ENCODE data around the gene VPS35L. TPM values are rescaled to one million over a fixed set of nuclear protein-coding genes. Genes with fewer than 3 reads are reported as not detected.

Gene VPS35L
- total and polyA plus RNA-seq, 2 of the 13 experiments (the other 11 are each of a cell fraction or from before 2014, with no cell fraction given), result 1.4 to 1.6 TPM

DNA sequence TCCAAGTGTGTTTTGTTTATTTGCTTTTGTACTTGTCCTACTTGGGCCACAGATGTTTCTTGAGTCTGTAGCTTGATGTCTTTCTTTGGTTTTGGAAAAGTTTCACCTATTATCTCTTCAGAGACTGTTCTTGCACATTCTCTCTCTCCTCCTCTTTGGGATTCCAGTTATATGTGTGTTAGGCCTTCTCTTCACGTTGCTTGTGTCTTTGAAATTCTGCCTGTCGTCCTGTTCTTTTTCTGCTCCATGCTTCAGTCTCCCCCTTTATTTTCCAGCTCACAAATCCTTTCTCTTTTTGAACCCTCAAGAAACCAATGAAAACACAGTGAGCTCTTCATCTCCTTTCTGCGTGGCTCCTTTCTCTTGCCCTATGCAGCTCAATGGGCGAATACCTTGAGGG lies 7.9 kb downstream of the VPS35L start:
- Histone ChIP-seq H3K9me3 (ENCODE audit: low read length) (peaks cover 9% of the 10 kb centered on the region), H3K27me3 (ENCODE audit: control insufficient read depth in 1 of 2, insufficient read depth in 2 of 2, low read length in 2 of 2) (no peaks in the 10 kb centered on the region), H3K36me3 (replicated peaks in 1 of 2; ENCODE audit: control insufficient read depth in 1 of 2, insufficient read depth in 2 of 2, low read length in 2 of 2) (no peaks in the 10 kb centered on the region), H3K9ac (ENCODE audit: insufficient read depth, low read depth, low read length) (no peak overlapping the region), H3K4me3 (replicated peaks in 1 of 3; ENCODE audit: insufficient read depth in 1 of 3, low read depth in 2 of 3, low read length in 3 of 3) (no peak overlapping the region), H2AFZ (ENCODE audit: low read length) (no peak overlapping the region), H3K79me2 (ENCODE audit: insufficient read depth, low read length) (no peaks in the 10 kb centered on the region), H3K4me1 (ENCODE audit: insufficient read depth, low read length) (no peaks in the 10 kb centered on the region), H3K4me2 (ENCODE audit: low read depth, low read length) (no peak overlapping the region), H3K27ac (ENCODE audit: extremely low read length, insufficient read depth, low read length) (no peak overlapping the region), H4K20me1 (ENCODE audit: insufficient read depth, low read length) (no peaks in the 10 kb centered on the region)
- in situ Hi-C loops (cut with HindIII; ENCODE audit: extremely low pct_ligation_motif_present, low pct_unique_long_range_greater_than_20kb), result no loop called here
- no TSS peak for BruUV-seq (replicated peaks)
- intact Hi-C loops (cut with micrococcal nuclease; ENCODE audit: unreplicated experiment), result no loop called here
- ChIA-PET POLR2A (no interaction called here), CTCF (ENCODE audit: low intra/inter-chr PET ratio, low total read pairs) (no interaction called here)
- TF ChIP-seq, protein P1, sequence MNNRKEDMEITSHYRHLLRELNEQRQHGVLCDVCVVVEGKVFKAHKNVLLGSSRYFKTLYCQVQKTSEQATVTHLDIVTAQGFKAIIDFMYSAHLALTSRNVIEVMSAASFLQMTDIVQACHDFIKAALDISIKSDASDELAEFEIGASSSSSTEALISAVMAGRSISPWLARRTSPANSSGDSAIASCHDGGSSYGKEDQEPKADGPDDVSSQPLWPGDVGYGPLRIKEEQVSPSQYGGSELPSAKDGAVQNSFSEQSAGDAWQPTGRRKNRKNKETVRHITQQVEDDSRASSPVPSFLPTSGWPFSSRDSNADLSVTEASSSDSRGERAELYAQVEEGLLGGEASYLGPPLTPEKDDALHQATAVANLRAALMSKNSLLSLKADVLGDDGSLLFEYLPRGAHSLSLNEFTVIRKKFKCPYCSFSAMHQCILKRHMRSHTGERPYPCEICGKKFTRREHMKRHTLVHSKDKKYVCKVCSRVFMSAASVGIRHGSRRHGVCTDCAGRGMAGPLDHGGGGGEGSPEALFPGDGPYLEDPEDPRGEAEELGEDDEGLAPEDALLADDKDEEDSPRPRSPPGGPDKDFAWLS (CRISPR knock-in tag; IDR thresholded peaks at IDR 0.05; ENCODE audit: borderline replicate concordance), result no peak
- TF ChIP-seq, protein P2, sequence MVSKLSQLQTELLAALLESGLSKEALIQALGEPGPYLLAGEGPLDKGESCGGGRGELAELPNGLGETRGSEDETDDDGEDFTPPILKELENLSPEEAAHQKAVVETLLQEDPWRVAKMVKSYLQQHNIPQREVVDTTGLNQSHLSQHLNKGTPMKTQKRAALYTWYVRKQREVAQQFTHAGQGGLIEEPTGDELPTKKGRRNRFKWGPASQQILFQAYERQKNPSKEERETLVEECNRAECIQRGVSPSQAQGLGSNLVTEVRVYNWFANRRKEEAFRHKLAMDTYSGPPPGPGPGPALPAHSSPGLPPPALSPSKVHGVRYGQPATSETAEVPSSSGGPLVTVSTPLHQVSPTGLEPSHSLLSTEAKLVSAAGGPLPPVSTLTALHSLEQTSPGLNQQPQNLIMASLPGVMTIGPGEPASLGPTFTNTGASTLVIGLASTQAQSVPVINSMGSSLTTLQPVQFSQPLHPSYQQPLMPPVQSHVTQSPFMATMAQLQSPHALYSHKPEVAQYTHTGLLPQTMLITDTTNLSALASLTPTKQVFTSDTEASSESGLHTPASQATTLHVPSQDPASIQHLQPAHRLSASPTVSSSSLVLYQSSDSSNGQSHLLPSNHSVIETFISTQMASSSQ (IDR thresholded peaks at IDR 0.05; ENCODE audit: low read depth), result no peak
- TF ChIP-seq, protein P2 (CRISPR knock-in tag; IDR thresholded peaks at IDR 0.05; ENCODE audit: borderline replicate concordance), result no peak
- TF ChIP-seq SUZ12 (IDR thresholded peaks at IDR 0.05; ENCODE audit: low read depth, low read length) (no peak), PHF8 (CRISPR knock-in tag; IDR thresholded peaks at IDR 0.05) (no peak), NFE2L1 (CRISPR knock-in tag; IDR thresholded peaks at IDR 0.05; ENCODE audit: borderline replicate concordance) (no peak), FOXJ3 (CRISPR knock-in tag; IDR thresholded peaks at IDR 0.05; ENCODE audit: borderline replicate concordance) (no peak), ZBTB7B (CRISPR knock-in tag; IDR thresholded peaks at IDR 0.05) (no peak), TBL1XR1 (IDR thresholded peaks at IDR 0.05; ENCODE audit: borderline replicate concordance, low read length, partially characterized antibody) (no peak), ZNF775 (CRISPR knock-in tag; IDR thresholded peaks at IDR 0.05; ENCODE audit: borderline replicate concordance) (no peak), SPEN (CRISPR knock-in tag; IDR thresholded peaks at IDR 0.05; ENCODE audit: low read depth) (no peak), KAT2B (IDR thresholded peaks at IDR 0.05; ENCODE audit: borderline replicate concordance, low read depth, low read length) (no peak), ZFP62 (CRISPR knock-in tag; IDR thresholded peaks at IDR 0.05) (no peak), TEAD2 (CRISPR knock-in tag; IDR thresholded peaks at IDR 0.05) (no peak)
- TF ChIP-seq, protein P3, sequence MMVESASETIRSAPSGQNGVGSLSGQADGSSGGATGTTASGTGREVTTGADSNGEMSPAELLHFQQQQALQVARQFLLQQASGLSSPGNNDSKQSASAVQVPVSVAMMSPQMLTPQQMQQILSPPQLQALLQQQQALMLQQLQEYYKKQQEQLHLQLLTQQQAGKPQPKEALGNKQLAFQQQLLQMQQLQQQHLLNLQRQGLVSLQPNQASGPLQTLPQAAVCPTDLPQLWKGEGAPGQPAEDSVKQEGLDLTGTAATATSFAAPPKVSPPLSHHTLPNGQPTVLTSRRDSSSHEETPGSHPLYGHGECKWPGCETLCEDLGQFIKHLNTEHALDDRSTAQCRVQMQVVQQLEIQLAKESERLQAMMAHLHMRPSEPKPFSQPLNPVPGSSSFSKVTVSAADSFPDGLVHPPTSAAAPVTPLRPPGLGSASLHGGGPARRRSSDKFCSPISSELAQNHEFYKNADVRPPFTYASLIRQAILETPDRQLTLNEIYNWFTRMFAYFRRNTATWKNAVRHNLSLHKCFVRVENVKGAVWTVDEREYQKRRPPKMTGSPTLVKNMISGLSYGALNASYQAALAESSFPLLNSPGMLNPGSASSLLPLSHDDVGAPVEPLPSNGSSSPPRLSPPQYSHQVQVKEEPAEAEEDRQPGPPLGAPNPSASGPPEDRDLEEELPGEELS (CRISPR knock-in tag; IDR thresholded peaks at IDR 0.05), result no peak
- TF ChIP-seq, protein P4, sequence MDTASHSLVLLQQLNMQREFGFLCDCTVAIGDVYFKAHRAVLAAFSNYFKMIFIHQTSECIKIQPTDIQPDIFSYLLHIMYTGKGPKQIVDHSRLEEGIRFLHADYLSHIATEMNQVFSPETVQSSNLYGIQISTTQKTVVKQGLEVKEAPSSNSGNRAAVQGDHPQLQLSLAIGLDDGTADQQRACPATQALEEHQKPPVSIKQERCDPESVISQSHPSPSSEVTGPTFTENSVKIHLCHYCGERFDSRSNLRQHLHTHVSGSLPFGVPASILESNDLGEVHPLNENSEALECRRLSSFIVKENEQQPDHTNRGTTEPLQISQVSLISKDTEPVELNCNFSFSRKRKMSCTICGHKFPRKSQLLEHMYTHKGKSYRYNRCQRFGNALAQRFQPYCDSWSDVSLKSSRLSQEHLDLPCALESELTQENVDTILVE (CRISPR knock-in tag; IDR thresholded peaks at IDR 0.05), result no peak
- WGBS (ENCODE audit: low lambda C conversion rate), result 72% methylated on average over 4 of the region's 4 CpGs
- FAIRE-seq, result no peak
- ATAC-seq, result no peak
- no peak for DNase-seq (ENCODE audit: low spot score)

Data from HepG2 (cell line).